Measurements from ENCODE around the gene VMO1. TPM values are rescaled to one million over a fixed set of nuclear protein-coding genes. Genes with fewer than 3 reads are reported as not detected.

The VMO1 gene
- total RNA-seq, 1 donor from 2014 or later: not detected

- TF ChIP-seq, protein P1, sequence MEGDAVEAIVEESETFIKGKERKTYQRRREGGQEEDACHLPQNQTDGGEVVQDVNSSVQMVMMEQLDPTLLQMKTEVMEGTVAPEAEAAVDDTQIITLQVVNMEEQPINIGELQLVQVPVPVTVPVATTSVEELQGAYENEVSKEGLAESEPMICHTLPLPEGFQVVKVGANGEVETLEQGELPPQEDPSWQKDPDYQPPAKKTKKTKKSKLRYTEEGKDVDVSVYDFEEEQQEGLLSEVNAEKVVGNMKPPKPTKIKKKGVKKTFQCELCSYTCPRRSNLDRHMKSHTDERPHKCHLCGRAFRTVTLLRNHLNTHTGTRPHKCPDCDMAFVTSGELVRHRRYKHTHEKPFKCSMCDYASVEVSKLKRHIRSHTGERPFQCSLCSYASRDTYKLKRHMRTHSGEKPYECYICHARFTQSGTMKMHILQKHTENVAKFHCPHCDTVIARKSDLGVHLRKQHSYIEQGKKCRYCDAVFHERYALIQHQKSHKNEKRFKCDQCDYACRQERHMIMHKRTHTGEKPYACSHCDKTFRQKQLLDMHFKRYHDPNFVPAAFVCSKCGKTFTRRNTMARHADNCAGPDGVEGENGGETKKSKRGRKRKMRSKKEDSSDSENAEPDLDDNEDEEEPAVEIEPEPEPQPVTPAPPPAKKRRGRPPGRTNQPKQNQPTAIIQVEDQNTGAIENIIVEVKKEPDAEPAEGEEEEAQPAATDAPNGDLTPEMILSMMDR (IDR thresholded peaks at IDR 0.05; ENCODE audit: insufficient read depth, low read length, poor library complexity, severe bottlenecking): no peak
Measured at GRCh38 chr17:4788159-4788806, 2.1 kb upstream of the VMO1 start.

DNA sequence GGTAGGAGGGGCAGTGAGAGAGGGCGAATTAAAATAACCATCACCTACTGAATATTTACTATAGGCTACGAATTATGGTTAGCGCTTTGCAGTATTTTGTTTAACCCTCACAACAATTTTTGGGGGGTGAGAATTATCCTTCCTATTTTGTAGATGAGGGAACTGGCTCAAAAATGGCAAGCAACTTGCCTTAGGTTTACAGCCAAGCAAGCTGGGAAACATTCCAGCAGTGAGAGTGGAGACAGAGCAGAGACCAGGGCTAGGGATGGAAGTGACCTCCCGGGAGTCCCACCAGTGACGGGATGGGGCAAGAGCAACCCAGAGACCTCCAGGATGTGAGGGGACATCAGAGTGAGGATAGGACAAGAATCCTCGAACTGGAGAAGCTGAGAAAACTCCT lies 352 bp upstream of the VMO1 start:
- no peak for DNase-seq (ENCODE audit: low read depth)
- H3K36me3 ChIP-seq (ENCODE audit: control insufficient read depth, insufficient read depth, low read length): no peaks in the 10 kb centered on the region
- no peak overlapping the region for H3K4me3 ChIP-seq (ENCODE audit: low read depth, low read length)
- TF ChIP-seq, protein P1 (IDR thresholded peaks at IDR 0.05; ENCODE audit: insufficient read depth, low read length, poor library complexity, severe bottlenecking): no peak
- H3K27me3 ChIP-seq (ENCODE audit: control insufficient read depth, insufficient read depth, low read length): peaks cover 55% of the 10 kb centered on the region

More at GRCh38 chr17:4788159-4788806, 2.1 kb upstream of the VMO1 start:
- H3K36me3 ChIP-seq (ENCODE audit: control insufficient read depth, insufficient read depth, low read length): no peaks in the 10 kb centered on the region
- H3K4me3 ChIP-seq (ENCODE audit: low read depth, low read length): no peak overlapping the region
- peaks cover 45% of the 10 kb centered on the region for H3K27me3 ChIP-seq (ENCODE audit: control insufficient read depth, insufficient read depth, low read length)
- DNase-seq (ENCODE audit: low read depth): no peak

DNA sequence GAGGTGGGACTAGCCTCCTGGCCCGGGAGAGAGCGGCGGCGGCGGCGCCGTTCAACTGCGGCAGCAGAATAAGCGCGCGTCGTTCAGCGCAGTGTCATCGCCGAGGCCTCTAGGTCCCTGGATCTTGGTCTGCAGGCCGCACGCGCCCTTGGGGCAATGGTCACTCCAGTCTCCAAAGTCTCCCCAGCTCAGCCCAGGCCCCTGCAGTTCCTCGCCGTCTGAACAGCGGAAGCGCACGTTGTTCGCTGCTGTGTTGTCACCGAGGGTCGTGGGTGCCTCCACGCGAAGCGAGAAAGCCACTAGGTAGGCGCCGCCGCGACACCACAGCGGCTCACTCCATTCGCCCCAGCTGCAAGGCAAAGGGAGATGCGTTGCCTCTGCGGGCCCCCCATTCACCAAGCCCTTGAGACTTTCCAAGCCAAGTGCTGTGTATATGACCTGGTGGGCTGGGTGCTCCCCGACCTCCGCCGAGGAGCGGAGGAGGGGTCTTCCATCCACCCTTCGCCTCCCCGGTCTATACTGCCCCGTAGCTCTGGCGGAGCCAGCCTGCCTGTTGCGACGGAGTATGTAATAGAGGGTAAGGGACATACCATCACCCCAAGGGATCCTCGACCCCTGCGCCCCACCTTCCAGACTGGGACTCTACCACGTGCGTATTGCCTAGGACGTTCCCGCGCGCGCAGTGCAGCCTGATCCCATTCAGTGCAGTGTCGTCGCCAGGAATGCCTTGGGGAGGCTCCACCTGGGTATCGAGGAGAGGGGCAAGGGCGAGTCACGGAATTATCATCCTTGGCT lies 656 bp downstream of the VMO1 start:
- Histone ChIP-seq H3K36me3 (ENCODE audit: control insufficient read depth, insufficient read depth, low read length) (no peaks in the 10 kb centered on the region), H3K4me3 (ENCODE audit: low read depth, low read length) (no peak overlapping the region), H3K27me3 (ENCODE audit: control insufficient read depth, insufficient read depth, low read length) (peaks cover 58% of the 10 kb centered on the region)
- DNase-seq (ENCODE audit: low read depth): no peak
- TF ChIP-seq, protein P1 (IDR thresholded peaks at IDR 0.05; ENCODE audit: insufficient read depth, low read length, poor library complexity, severe bottlenecking): no peak

- no peak for DNase-seq (ENCODE audit: low read depth)
- TF ChIP-seq, protein P1 (IDR thresholded peaks at IDR 0.05; ENCODE audit: insufficient read depth, low read length, poor library complexity, severe bottlenecking): no peak
- Histone ChIP-seq H3K4me3 (ENCODE audit: low read depth, low read length) (no peak overlapping the region), H3K36me3 (ENCODE audit: control insufficient read depth, insufficient read depth, low read length) (no peaks in the 10 kb centered on the region), H3K27me3 (ENCODE audit: control insufficient read depth, insufficient read depth, low read length) (peaks cover 58% of the 10 kb centered on the region)
Measured at GRCh38 chr17:4782652-4783051, 3.5 kb downstream of the VMO1 start.

- H3K4me3 ChIP-seq (ENCODE audit: low read depth, low read length): no peak overlapping the region
Measured at GRCh38 chr17:4780325-4780955, 5.7 kb downstream of the VMO1 start.

More at GRCh38 chr17:4780325-4780955, 5.7 kb downstream of the VMO1 start:
- TF ChIP-seq, protein P1 (IDR thresholded peaks at IDR 0.05; ENCODE audit: insufficient read depth, low read length, poor library complexity, severe bottlenecking): no peak
- Histone ChIP-seq H3K27me3 (ENCODE audit: control insufficient read depth, insufficient read depth, low read length) (peaks cover 42% of the 10 kb centered on the region), H3K36me3 (ENCODE audit: control insufficient read depth, insufficient read depth, low read length) (no peaks in the 10 kb centered on the region)
- DNase-seq (ENCODE audit: low read depth): no peak

All from kidney epithelial cell (primary cell).